ENCODE results near the gene PNP.

The PNP gene

DNA sequence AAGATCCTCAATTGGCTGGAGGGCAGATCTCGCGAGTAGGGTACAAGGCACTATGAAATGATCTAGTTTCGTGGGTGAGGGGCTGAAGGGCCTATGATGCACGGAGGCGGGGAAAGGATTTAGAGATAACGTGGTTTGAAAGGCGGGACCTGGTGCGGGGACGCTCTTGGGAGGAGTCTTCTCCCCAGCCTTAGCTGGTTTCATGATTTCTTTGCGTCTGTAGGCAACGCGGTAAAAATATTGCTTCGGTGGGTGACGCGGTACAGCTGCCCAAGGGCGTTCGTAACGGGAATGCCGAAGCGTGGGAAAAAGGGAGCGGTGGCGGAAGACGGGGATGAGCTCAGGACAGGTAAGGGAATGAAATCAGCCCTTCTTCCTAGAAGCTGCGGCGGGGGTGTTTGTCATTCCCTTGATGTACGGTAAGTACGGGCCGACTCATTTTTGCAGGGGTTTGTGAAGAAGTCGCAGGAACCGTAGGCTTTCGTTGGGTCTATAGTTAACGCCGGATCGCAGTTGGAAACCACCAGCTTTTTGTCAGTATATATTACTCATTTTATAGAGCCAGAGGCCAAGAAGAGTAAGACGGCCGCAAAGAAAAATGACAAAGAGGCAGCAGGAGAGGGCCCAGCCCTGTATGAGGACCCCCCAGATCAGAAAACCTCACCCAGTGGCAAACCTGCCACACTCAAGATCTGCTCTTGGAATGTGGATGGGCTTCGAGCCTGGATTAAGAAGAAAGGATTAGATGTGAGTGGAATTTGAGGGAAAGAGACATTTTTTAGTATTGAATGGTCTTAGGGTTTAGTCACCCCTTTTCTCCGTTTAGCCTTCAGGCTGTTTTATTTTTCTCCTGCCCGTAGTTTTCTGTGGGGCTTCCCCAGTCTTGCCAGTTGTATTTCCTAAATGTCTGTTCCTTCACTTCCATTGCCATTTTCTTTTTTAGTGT is 13.6 kb upstream of the PNP start:
- DNase-seq, result no peak

DNA sequence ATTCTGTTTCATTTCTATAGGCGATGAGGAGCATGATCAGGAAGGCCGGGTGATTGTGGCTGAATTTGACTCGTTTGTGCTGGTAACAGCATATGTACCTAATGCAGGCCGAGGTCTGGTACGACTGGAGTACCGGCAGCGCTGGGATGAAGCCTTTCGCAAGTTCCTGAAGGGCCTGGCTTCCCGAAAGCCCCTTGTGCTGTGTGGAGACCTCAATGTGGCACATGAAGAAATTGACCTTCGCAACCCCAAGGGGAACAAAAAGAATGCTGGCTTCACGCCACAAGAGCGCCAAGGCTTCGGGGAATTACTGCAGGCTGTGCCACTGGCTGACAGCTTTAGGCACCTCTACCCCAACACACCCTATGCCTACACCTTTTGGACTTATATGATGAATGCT is 12.2 kb upstream of the PNP start:
- DNase-seq, result no peak

DNA sequence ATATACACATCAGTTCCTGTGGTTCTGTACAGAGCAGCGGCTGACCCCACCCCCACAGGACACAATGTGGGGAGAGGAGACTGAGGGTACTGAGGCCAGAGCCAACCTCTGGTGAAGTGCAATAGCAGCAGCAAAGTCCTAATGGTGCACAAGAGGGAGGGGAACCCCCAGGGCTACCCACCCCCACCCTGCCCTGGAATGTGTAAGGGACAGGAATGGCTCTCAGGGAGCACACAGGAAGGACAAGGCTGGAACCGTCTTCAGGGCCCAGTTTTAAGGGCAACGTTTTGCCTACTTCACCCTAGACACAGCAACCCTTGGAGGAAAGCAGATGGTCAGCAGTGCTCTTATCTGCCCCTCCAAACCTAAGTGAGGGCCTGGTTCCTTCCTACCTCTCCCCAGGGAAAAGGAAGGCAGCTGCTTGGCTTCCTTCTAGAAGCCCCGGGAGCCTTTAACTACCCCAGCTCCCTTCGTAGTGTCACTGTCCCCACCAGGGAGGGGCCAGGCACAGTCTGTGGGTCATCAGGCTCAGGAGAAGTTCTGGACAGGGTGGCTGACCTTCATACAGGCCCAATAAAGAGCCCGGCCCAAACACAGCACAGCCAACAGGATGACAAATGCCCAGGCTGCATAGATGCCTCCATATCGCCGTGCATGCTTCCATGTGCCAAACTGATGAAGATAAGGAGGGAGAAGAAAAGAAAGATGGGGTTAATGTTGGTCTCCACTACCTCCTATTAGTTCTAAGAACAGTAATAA is 11.0 kb upstream of the PNP start:
- DNase-seq, result no peak

DNA sequence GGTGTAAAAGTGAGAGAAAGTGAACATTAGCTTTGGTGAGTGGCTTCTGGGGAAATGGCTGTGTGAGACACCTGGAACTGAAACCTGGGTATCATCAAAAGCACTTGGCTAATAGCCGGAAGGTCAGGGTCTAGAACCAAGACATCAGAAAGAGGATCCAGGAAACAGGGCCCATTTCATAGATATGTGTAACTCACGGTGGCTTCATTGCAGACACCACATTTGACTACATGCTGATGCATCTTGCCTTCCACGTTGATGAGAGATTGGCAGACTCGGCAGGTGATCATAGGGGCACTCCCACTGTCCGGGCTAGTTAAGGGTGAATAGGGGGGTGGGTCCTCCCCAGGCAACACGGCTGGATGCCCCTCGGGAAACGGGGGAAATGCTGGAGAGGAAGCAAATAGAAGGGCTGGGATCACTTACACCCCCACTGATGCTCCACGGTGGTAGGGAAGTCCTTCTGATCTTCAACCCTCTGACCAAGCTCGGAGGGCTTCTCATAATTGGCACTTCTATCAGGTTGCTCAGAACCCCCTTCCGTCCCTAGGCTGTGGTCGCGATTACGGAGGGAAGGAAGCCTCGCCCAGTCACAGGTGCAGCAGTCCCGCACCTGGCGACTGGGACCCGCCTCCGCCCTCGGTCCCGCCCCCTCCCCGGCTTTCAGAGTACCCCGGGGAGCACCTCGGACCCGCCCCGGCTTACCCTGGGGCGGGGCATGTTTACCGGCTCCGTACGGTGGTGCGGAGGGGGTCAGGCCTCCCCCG is 8.6 kb upstream of the PNP start:
- peak; percentile 80 for DNase-seq

DNA sequence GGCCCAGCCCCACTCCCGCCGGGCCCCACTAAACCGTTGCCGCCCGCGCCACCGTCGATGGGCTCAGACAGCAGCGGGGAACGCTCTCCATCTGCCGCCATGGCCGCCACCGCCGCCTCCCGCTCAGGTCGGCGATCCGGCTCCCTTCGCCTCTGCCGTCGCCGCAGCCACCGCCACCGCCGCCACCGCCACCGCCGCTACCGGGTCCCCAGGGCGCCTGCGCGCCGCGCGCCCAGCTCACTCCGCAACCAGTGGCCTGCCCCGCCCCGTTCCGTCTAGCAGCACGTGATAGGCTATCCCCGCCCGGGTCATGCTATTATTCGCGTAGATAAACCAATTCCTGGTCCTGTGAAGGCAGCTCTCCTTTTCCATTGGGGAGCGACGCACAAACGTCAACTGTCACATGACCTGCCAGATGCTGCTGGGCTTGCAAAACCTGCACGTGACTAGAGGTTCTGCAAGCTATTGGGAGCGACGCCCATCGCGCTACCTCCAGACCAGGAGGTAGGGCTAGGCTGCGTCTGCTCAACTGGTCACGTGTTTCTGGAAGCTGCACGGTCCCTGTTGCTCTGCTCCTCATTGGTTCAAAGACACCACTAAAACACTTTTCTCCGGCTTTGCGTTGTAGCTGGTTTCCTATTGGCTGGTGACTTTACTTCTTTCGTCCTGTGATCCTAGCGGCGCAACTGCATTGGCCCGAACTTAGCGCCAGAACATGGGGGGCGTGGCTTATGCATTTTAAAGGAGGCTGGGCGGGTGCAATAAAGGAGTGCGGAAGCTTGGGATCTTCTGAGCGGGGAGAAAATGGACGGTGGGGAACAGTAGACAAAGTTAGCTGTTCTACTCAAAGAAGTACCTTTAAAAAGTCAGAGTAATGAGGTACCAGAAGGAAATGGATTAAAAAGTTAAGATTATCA is 7.7 kb upstream of the PNP start, which contains the start of gene PIP4P1:
Gene PIP4P1, minus strand, starts transcription at position 210 of the 917 bp plus-strand sequence. Its CDS starts 109 bp downstream, at position 101.
- peak; percentile 100 for DNase-seq

DNA sequence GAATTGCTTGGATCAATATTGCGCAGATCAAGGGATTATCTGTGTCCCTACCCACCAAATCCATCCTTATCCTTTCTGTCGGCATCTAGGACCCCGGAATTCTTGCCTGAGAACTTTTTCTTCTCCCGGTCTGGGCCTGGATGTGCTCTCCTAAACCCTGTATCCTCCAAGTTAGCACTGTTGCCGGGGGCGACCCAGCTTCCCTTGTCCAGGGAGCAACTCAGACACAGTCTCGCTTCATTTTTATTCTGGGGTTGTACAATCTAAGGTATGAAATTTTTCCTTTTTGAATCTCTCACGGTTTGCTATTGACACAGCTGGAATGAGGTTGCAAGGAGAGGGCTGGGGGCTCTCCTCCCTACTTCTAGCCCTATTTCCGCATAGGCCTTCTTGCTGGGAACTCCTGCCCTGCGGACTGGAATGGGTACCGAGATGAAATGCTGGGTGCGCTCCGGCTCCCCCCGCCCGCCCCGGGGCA is 403 bp upstream of the PNP start:
- no peak for DNase-seq

DNA sequence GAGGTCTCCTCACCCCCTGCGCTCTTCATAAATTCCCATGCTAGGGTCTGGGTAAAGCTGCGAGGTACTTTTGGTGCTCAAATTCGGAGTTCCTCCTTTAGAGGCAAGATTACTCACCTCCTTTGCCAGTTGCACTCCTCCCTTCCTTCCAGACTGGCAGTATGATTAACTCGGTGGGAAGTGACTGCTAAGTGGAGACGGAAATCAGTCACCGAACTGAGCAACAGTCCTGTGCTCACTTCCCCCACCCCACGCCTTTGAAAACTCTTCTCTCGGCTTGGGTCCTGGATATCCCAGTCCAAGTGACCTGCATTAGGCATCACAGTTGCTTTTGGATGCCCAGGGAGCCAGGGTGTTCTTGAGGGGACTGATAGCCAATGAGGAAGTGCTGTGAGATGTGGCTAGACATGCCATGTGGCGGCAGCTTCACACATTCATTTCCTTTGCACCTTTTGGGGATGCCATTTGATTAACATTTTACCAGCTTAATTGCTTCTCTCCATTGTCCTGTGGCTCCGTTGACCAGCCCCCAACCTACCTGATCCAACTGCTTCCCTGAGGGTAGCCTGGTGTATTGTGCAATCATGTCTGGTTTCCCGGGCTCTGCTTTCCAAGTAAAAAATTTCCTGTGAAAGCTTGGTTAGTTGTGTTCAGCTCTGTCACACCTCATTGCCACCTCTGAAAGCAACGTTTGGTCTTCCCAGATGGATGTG is 840 bp downstream of the PNP start:
- DNase-seq, result peak; percentile 54

DNA sequence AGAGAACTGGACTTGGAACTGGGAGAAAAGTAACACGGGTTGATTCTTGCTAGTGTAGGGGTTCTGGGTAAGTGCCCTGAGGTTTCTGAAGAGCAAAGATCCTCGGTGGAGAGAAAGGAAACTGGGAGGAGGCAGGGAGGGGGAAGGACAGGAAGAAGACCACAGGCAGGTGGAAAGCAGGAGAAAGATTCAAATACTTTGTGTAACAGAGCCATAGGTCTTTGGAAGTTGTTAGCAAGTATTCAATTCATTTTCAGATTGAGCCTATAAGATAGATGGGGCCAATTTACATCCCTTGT is 1.3 kb downstream of the PNP start:
- no peak for DNase-seq

DNA sequence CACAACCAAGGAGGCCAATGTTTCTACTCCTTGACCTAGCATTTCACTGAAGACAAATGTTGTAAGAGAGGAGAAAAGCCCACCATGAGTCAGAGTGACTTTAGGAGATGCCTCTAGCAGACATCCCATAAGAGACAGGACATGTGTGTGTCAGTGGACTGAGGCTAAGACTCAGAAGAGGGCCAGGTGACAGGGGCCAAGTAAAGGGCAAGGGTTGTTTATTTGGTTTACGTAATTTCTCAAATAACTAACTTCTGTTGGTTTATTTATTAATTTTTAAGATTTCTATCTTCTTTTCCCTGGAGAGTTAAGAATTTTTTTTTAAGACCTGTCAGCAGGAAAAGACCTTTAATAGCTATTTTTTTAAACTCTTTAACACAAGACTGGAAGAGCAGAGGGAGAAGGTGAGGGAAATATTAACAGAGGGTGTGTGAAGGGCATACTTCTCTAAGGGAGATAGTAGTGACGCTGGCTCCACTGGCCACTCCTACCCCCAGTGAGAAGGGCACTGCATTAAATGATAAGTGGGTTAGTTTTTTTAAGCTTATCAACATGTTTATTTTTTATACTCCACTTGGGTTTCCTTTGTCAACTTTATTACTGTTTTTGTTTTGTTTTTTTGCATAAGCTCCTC is 3.4 kb downstream of the PNP start:
- no peak for DNase-seq

DNA sequence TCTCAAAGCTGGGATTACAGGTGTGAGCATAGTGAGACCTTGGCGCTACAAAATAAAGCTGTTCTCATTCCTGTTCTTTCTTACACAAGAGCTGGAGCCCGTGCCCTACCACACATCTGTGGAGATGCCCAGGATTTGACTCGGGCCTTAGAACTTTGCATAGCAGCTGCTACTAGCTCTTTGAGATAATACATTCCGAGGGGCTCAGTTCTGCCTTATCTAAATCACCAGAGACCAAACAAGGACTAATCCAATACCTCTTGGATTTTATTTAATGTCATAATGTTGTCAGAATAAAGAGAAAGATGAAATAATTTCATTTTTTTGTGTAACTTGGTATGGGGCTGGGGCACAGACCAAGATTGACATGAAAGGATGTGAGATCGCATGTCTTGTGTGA is 7.6 kb downstream of the PNP start:
- DNase-seq, result no peak

DNA sequence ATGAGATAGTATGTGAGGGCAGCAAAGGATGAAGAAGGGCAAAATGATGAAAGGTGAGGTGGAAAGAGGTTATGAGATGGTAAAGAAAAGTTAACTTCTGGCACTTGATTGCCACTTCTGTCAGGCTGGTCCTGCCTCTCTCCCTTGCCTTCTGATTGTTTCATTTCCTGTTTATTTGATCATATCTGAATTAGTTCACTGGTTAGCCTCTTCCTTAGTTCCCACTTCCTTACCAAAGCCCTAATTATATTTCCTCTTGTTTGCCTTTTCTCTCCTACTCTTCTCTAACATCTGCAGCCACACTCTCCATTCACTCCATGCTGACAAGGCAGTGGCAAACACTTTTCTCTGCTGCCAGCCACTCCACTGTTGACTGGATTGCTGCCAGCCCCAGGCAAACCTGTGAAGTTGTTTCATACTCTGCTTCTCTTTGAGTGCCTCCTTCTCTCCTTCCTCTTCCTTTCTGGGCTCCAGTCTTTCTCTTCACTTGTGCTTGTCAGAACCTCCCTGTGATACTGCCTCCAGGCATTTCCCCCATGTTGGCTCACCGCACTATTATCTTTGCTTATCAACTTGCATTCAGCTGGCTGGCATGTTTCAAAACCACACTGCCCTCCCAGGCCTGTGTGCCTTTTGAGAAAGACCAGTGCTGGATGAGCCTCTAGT is 8.1 kb downstream of the PNP start:
- DNase-seq, result peak; percentile 56

DNA sequence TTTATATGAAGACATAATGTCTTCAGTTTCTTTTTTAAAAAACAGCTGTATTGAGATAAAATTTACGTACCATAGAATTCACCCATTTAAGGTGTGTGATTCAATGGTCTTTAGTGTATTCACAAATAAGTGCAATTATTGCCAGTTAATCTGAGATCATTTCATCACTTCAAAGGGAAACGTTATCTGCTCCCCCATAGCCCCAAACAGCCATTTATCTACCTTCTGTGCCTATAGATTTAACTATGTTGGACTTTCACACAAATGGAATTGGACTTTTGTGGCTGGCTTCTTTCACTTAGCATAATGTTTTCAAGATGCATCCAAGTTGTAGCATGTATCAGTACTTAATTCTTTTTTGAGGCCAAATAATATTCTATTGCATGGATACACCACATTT is 9.7 kb downstream of the PNP start:
- no peak for DNase-seq

DNA sequence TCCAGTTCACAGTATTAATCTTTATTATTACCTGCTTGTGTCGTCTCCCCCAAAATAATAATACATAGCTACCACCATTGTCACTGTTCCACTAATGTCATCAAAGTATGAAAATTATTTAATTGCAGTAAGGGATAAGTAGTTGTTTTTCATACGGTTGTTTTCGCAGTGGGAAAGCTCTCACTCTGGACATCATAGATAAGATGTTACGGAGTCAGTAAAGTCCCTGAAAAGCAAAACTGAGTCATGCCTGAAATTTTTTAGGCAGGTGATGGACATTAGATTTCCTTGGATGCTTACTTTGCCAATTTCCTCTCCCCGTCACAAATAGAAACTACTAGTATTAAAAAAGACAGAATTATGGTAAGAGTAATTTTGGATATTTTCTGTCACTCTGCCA is 13.2 kb downstream of the PNP start:
- no peak for DNase-seq

DNA sequence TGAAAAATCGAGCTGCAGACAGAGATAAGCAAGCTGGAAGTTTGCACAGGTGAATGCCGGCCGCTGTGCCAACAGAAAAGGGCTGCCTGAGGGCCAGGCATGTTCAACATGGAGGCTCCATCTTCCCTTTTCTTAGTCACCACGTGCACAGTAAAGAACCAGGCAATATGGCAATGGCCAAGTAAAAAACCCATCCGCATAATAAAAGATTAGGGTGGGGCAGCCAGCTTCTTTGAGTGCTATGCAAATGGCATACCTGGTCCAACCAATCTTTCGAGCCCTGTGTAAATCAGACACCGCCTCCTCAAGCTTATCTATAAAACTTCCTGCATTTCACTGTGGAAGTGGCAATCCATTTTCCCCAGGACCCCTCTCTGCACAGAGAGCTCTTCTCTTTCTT is 16.7 kb downstream of the PNP start:
- DNase-seq, result no peak

DNA sequence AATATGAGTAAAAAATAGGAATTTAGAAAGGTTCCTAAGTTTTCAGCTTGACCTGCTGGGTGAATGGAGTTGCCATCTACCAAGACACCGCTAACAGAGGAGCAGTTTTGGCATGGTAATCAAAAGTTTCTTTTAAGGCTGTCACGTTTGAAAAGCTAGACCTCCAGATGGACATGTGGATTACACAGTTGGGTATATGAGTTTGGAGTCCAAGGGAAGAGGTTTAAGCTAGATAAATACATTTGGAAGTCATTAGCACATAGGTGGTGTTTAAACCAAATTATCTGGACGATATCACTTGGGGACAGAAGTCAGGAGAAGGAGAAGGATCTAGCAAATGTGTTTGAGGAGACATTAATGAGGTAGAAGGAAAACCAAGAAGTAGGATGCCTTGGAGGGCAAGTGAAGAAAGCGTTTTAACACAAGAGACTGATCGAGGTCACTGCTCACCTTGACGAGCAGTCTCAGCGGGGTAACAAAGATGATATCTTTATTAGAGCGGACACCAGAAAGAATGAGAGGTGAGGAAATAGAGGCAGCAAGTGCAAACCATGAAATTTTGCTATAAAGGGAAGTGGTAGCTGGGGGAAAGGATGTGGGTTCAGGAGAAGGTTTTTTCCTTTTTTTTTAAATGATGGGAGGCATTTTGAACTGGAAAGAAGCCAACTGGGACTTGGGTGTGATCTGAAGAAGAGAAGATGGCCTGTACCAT is 17.6 kb downstream of the PNP start:
- peak; percentile 24 for DNase-seq

DNA sequence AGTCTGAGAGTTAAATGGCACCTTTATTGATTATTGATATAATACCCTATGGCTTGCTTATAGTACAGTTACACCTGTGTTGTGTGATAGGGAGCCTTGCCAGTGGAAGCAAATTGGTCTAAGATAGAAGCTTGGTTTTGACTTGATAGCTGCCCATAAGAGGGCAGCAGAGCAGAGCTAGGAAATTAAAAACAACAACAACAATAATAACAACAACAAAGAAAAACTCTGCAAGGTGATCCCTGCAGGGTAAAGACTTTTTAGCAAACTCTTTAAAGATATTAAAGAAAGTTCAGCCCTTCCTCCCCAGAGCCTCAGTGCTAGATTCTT is 18.2 kb downstream of the PNP start:
- no peak for DNase-seq

DNA sequence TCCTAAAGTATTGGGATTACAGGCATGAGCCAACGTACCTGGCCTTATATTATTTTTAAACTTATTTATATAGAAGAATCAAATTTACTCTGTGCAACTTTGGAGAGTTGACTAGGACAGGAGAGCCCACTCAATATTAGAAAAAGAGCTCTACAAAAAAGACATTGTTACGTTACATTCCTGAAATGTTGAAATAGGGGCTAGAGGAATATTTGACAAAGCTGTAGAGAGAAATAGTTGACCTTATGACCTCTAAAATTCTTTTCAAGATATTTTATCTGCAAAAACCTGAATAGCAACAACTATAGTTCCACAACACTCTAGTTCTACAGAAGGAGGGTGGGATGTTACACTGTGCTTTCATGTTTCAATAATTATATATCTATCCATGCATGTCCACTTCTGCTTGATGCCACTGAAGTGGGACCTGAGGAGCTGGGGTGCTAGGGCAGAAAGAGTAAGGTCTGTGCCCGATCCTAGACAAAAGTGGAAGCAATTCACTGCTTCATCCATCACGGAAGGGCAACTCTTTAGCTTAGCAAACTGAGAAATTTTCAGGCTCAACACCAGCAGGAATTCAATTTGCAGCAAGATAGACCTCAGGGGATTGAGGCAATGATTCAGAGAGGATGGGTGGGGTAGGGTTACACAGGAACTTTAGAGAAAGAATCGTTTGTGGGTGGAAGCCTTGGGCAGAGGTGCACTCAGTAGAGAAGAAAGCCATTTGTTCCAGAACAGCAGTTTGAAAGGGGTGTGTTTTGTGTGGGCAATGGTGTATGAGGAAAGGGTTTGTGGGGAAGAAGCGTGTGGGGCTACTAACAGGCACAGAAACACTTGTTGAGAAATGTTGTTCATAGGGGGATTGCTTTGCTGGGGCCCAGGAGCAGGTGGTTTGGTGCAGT is 20.1 kb downstream of the PNP start:
- no peak for DNase-seq

DNA sequence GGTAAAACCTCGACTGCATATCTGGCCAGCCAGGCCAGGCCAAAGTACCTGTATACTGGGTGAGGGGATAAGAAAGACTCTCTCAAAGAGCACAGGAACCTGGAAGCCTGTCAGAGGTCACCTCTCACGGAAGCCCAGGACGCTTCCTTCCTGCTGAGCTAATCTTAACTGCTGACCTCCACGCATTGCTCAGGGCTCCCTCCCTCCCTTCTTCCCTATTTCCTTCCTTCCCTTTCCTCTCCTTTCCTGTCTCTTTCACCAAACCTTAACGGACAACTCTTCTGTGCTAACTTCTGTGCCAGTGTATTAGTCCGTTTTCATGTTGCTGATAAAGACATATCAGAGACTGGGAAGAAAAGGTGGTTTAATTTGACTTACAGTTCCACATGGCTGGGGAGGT is 21.4 kb downstream of the PNP start:
- no peak for DNase-seq

DNA sequence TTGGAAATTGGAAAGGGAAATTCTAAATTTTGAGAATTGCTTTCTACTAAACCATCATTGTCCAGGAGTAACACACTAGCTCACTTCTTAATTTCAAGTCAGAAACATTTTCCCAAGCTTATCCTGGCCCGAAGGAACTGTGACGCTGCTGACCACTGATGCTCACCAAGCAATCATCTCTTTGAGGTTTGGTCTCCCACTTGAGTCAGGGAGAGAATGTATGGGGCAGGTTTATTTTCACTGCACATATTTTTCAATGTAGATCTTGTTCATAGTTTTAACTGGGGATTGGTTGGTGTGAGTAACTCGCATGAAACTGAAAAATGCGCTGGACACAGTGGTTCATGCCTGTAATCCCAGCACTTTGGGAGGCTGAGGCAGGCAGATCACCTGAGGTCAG is 23.3 kb downstream of the PNP start:
- DNase-seq, result no peak
